HCT116 (cell line): ENCODE data around the gene ATG14. TPM values are rescaled to one million over a fixed set of nuclear protein-coding genes. Genes with fewer than 3 reads are reported as not detected.

Experiments
- ATAC-seq: fragments of 200-7000 bp; cut with Tn5 transposase; 2 replicates; pipeline ENCODE4 v1.9.1; 2020; ENCODE audit warnings: mild to moderate bottlenecking, moderate library complexity
- BruUV-seq: library from RNA; stranded (reverse); fragments of 400-500 nt; replicated peaks from 2 replicates; lab custom pipeline; 2021; lab: Mats Ljungman, UMichigan
- CTCF ChIA-PET: fragments of 300-600 bp; sonication (Branson Sonifier 250); formaldehyde crosslinking; loops from one replicate; lab custom pipeline; 2021; ENCODE audit warnings: antibody characterized with exemption; lab: Charles Lee
- POLR2A ChIA-PET: fragments of 300-600, 350-600 bp; sonication (Branson Sonifier 250); formaldehyde crosslinking; loops from one replicate; lab custom pipeline; 2021; ENCODE audit warnings: antibody characterized with exemption; lab: Charles Lee
- RAD21 ChIA-PET, 2 experiments: fragments of 300-600 bp; sonication (Branson Sonifier 250); formaldehyde crosslinking; loops; one replicate each; lab custom pipeline; 2023; ENCODE audit warnings: low total read pairs in 2 of 2; ENCODE audit not compliant: uncharacterized antibody in 2 of 2, unreplicated experiment in 2 of 2, low non-redundant PET in 1 of 2; lab: Charles Lee
- DNase-seq: peaks from one replicate; pipeline ENCODE4 v3.0.0-alpha.2; 2010; ENCODE audit warnings: low read depth, low spot score
- H2AFZ ChIP-seq: fragments of 200-600 bp; shearing (Covaris generic), sonication (generic); 2 replicates; pipeline ENCODE4 v1.6.1; 2017; ENCODE audit warnings: low read depth, mixed run types, mixed read lengths, antibody characterized with exemption, low read length; ENCODE audit not compliant: poor library complexity, severe bottlenecking
- H3K27ac ChIP-seq: 2 replicates; pipeline ENCODE4 v1.5.1; 2012; ENCODE audit warnings: low read depth, low read length
- H3K27me3 ChIP-seq: fragments of 200-600 bp; sonication (generic); 2 replicates; pipeline ENCODE4 v1.6.1; 2016; ENCODE audit warnings: mixed run types, low read length, mixed read lengths; ENCODE audit not compliant: insufficient read depth
- H3K36me3 ChIP-seq, 2 experiments: fragments of 200-500 bp in 1 of 2; fragments of 200-600 bp in 1 of 2; sonication (Bioruptor generic) in 1 of 2; sonication (generic) in 1 of 2; 2 replicates each; pipeline versions ENCODE4 v1.5.1 to v1.6.1; 2014 to 2016; ENCODE audit warnings: low read length in 2 of 2, inconsistent platforms in 1 of 2, mixed read lengths in 1 of 2, mixed run types in 1 of 2; ENCODE audit not compliant: insufficient read depth in 2 of 2, control insufficient read depth in 1 of 2
- H3K4me1 ChIP-seq, 2 experiments: fragments of 200-600 bp in 1 of 2; sonication (generic) in 1 of 2; 2 replicates each; pipeline versions ENCODE4 v1.5.1 to v1.6.1; 2012 to 2017; ENCODE audit warnings: low read length in 2 of 2, inconsistent platforms in 1 of 2, mild to moderate bottlenecking in 1 of 2, mixed read lengths in 1 of 2, mixed run types in 1 of 2, moderate library complexity in 1 of 2; ENCODE audit not compliant: insufficient read depth in 2 of 2, control insufficient read depth in 1 of 2
- H3K4me2 ChIP-seq: fragments of 200-600 bp; sonication (generic); 2 replicates; pipeline ENCODE4 v1.6.1; 2017; ENCODE audit warnings: mixed run types, low read length, mixed read lengths
- H3K4me3 ChIP-seq, 2 experiments: fragments of 200-600 bp in 1 of 2; sonication (generic) in 1 of 2; replicated peaks in 1 of 2; 2 replicates each; pipeline ENCODE4 v1.5.1; 2011 to 2016; ENCODE audit warnings: low read length in 2 of 2, control low read depth in 1 of 2, low read depth in 1 of 2, mild to moderate bottlenecking in 1 of 2, mixed read lengths in 1 of 2, mixed run types in 1 of 2
- H3K79me2 ChIP-seq: fragments of 200-600 bp; sonication (generic); 2 replicates; pipeline ENCODE4 v1.6.1; 2017; ENCODE audit warnings: mild to moderate bottlenecking, mixed run types, low read length, moderate library complexity, mixed read lengths; ENCODE audit not compliant: insufficient read depth
- H3K9ac ChIP-seq: fragments of 200-600 bp; sonication (generic); 2 replicates; pipeline ENCODE4 v1.6.1; 2016; ENCODE audit warnings: low read length, mixed read lengths
- H3K9me2 ChIP-seq: fragments of 200-600 bp; sonication (generic), shearing (Covaris generic); 2 replicates; pipeline ENCODE4 v1.6.1; 2017; ENCODE audit warnings: mixed run types, mild to moderate bottlenecking, moderate library complexity; ENCODE audit not compliant: insufficient read depth
- H3K9me3 ChIP-seq, 2 experiments: fragments of 200-500 bp in 1 of 2; fragments of 200-600 bp in 1 of 2; sonication (Bioruptor generic) in 1 of 2; sonication (generic) in 1 of 2; 2 replicates each; pipeline ENCODE4 v1.6.1; 2014 to 2017; ENCODE audit warnings: low read length in 2 of 2, mixed read lengths in 2 of 2, inconsistent platforms in 1 of 2, low read depth in 1 of 2, mild to moderate bottlenecking in 1 of 2, mixed run types in 1 of 2, moderate library complexity in 1 of 2; ENCODE audit not compliant: control insufficient read depth in 1 of 2, insufficient read depth in 1 of 2
- H4K20me1 ChIP-seq: fragments of 200-600 bp; sonication (generic), shearing (Covaris generic); 2 replicates; pipeline ENCODE4 v1.6.1; 2017; ENCODE audit warnings: mixed run types, mild to moderate bottlenecking, moderate library complexity; ENCODE audit not compliant: insufficient read depth
- CBX3 ChIP-seq: IDR thresholded peaks from 2 replicates; pipeline ENCODE4 v1.6.1; 2012; ENCODE audit warnings: low read depth
- FOSL1 ChIP-seq: IDR thresholded peaks from 2 replicates; pipeline ENCODE4 v1.6.1; 2012; ENCODE audit warnings: low read depth
- JUND ChIP-seq: IDR thresholded peaks from 2 replicates; pipeline ENCODE4 v1.6.1; 2012
- REST ChIP-seq: IDR thresholded peaks from 2 replicates; pipeline ENCODE4 v1.6.1; 2012; ENCODE audit warnings: low read depth
- SIN3A ChIP-seq: IDR thresholded peaks from 2 replicates; pipeline ENCODE4 v1.6.1; 2012; ENCODE audit warnings: low read depth
- YY1 ChIP-seq: IDR thresholded peaks from 2 replicates; pipeline ENCODE4 v1.6.1; 2011; ENCODE audit warnings: low read length, low read depth, moderate library complexity, mild to moderate bottlenecking; ENCODE audit not compliant: insufficient replicate concordance; ENCODE audit errors: extremely low read depth
- intact Hi-C: fragments of 100-400 bp; cut with micrococcal nuclease; formaldehyde crosslinking; loops from 2 replicates; pipeline ENCODE4 v1.10.0; 2022
- total RNA-seq: library from RNA; stranded (reverse); gene quantifications from one replicate; pipeline ENCODE4 v1.2.1, GENCODE V29; 2021; ENCODE audit not compliant: unreplicated experiment

ATG14 gene
- total RNA-seq, 1 experiment from 2014 or later, result 9.9 TPM

- Histone ChIP-seq H3K27me3 (no peaks in the 10 kb centered on the region), H3K4me3 (peak overlapping the region; percentile 19 to 32), H3K79me2 (no peaks in the 10 kb centered on the region), H3K9me3 (no peaks in the 10 kb centered on the region), H2AFZ (peak overlapping the region; percentile 93), H4K20me1 (no peaks in the 10 kb centered on the region), H3K36me3 (no peaks in the 10 kb centered on the region), H3K9ac (peak overlapping the region; percentile 35), H3K4me2 (peak overlapping the region; percentile 65), H3K27ac (no peak overlapping the region), H3K9me2 (no peaks in the 10 kb centered on the region), H3K4me1 (peaks cover 7 to 21% of the 10 kb centered on the region in 2 experiments)
- TF ChIP-seq SIN3A (no peak), FOSL1 (peak; percentile 80), JUND (peak; percentile 76), CBX3 (peak; percentile 61; the same call in 1 of the 2 replicates), REST (no peak), YY1 (peak; percentile 5)
- ChIA-PET RAD21 (interaction anchor here in 1 of 2 experiments (0.7 to 0.9 kb wide), 2 partner anchors 11 to 135 kb away, joined by 3 read pairs; no protein-coding TSS in a partner anchor), POLR2A (interaction anchor here (0.7 to 1.7 kb wide), 6 partner anchors 11 to 324 kb away, joined by 3 to 7 read pairs (median 3); no protein-coding TSS in a partner anchor), CTCF (interaction anchor here (0.9 to 3.8 kb wide), 7 partner anchors 9 to 157 kb away, joined by 3 to 17 read pairs (median 5); no protein-coding TSS in a partner anchor)
- DNase-seq (peak; percentile 70), ATAC-seq (peak; percentile 91)
- BruUV-seq, result no TSS peak
- intact Hi-C loops, result no loop called here
Observed at GRCh38 chr14:55427439-55427838, 15.8 kb upstream of the ATG14 start.
